CD4-positive, alpha-beta T cell (primary cell): ENCODE measurements around the gene RTN4RL2. TPM values are rescaled to one million over a fixed set of nuclear protein-coding genes. Genes with fewer than 3 reads are reported as not detected.

Source experiments
- ATAC-seq: fragments of 200-7000 bp; cut with Tn5 transposase; one replicate; pipeline ENCODE4 v1.10.0; 2022; ENCODE audit warnings: mild to moderate bottlenecking; ENCODE audit not compliant: poor library complexity
- CTCF ChIA-PET: fragments of 350-600 bp; sonication (Branson Sonifier 250); formaldehyde crosslinking; loops from one replicate; lab custom pipeline; 2021; ENCODE audit warnings: antibody characterized with exemption, inconsistent platforms; lab: Charles Lee
- POLR2A ChIA-PET: fragments of 350-600 bp; sonication (Branson Sonifier 250); formaldehyde crosslinking; loops from one replicate; lab custom pipeline; 2021; ENCODE audit warnings: antibody characterized with exemption, inconsistent platforms; lab: Charles Lee
- DNase-seq, 14 experiments: peaks; one replicate each; pipeline ENCODE4 v3.0.0-alpha.2; 2013 to 2020; ENCODE audit warnings: mixed read lengths in 2 of 14
- H3K27ac ChIP-seq, 2 donors: one replicate each; pipeline versions ENCODE4 v1.5.1 to v1.7.0; 2013; ENCODE audit warnings: low read length in 2 of 2, low read depth in 1 of 2, mild to moderate bottlenecking in 1 of 2
- H3K27me3 ChIP-seq, 2 experiments: 1 replicate in 1 of 2; 2 replicates in 1 of 2; pipeline versions ENCODE4 v1.6.1 to v1.7.0; 2013; ENCODE audit warnings: low read length in 2 of 2, control low read depth in 1 of 2, mild to moderate bottlenecking in 1 of 2, moderate library complexity in 1 of 2; ENCODE audit not compliant: insufficient read depth in 2 of 2, control insufficient read depth in 1 of 2
- H3K36me3 ChIP-seq: one replicate; pipeline ENCODE4 v1.6.1; 2013; ENCODE audit warnings: low read length, control low read depth; ENCODE audit not compliant: insufficient read depth
- H3K4me1 ChIP-seq: one replicate; pipeline ENCODE4 v1.6.1; 2013; ENCODE audit warnings: low read length, control low read depth; ENCODE audit not compliant: insufficient read depth
- H3K4me3 ChIP-seq: one replicate; pipeline ENCODE4 v1.5.1; 2013; ENCODE audit warnings: mild to moderate bottlenecking, low read length, moderate library complexity
- H3K9me3 ChIP-seq, 2 experiments: 1 replicate in 1 of 2; 2 replicates in 1 of 2; pipeline versions ENCODE4 v1.6.1 to v1.7.0; 2013; ENCODE audit warnings: low read length in 2 of 2, mild to moderate bottlenecking in 2 of 2, control low read depth in 1 of 2, moderate library complexity in 1 of 2; ENCODE audit not compliant: control insufficient read depth in 1 of 2, insufficient read depth in 1 of 2
- H3K27ac Mint-ChIP-seq: one replicate; pipeline ENCODE4 v1.8.0; 2020; ENCODE audit warnings: mixed read lengths
- H3K27me3 Mint-ChIP-seq: one replicate; pipeline ENCODE4 v1.8.0; 2021; ENCODE audit warnings: mixed read lengths
- H3K36me3 Mint-ChIP-seq: one replicate; pipeline ENCODE4 v1.8.0; 2021; ENCODE audit warnings: low read depth, mixed read lengths
- H3K4me1 Mint-ChIP-seq: one replicate; pipeline ENCODE4 v1.8.0; 2021; ENCODE audit warnings: low read depth, mixed read lengths
- H3K4me3 Mint-ChIP-seq: one replicate; pipeline ENCODE4 v1.8.0; 2020; ENCODE audit warnings: mild to moderate bottlenecking, mixed read lengths
- H3K9me3 Mint-ChIP-seq: one replicate; pipeline ENCODE4 v1.8.0; 2020; ENCODE audit warnings: mixed read lengths
- intact Hi-C, 2 experiments: fragments of 100-400 bp; cut with DNase I in 1 of 2; cut with micrococcal nuclease in 1 of 2; formaldehyde crosslinking; loops; one replicate each; pipeline versions ENCODE4 v1.15.1 to v1.9.0; 2023 to 2025; cut with DNase I, micrococcal nuclease
- total RNA-seq, 174 experiments: library from RNA in 2 of 174; stranded (reverse) in 2 of 174; gene quantifications; one replicate each; pipeline ENCODE4 v1.2.3 and lab custom pipeline; 2021 to 2026
- TF ChIP-seq, protein P1 (sequence below): fragments of 200-600 bp; IDR thresholded peaks from one replicate; pipeline ENCODE4 v1.8.0; 2022; ENCODE audit warnings: antibody characterized with exemption, mild to moderate bottlenecking

The RTN4RL2 gene
- total RNA-seq, 2 experiments from 2014 or later = 0.17 to 0.19 TPM

DNA sequence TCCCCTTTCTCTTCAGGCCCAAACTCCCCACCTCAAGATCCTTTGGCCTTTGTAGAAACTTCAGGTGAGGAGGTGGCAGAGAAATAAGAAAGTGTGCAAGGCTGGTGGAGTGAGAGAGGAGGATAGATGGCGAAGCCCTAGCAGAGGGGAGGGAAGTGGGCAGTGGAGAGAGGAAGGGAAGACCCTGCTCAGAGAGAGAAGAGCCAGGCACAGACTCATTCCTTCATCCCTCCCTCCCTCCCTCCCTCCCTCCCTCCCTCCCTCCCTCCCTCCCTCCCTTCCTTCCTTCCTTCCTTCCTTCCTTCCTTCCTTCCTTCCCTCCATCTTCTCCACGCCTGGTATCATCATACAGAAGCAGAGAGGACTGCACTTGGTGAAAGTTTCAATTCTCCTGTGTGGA lies 21.0 kb downstream of the RTN4RL2 start:
- peaks cover 20% of the 10 kb centered on the region for H3K4me1 ChIP-seq
- intact Hi-C loops = loop anchor here (2.0 kb wide), 3 partner anchors 23 to 135 kb away; no protein-coding TSS in a partner anchor
- no peak overlapping the region for H3K27ac ChIP-seq
- DNase-seq (no peak), ATAC-seq (no peak)
- Mint-ChIP-seq H3K4me1 (peaks cover 12% of the 10 kb centered on the region), H3K27ac (no peak overlapping the region), H3K27me3 (peaks cover 20% of the 10 kb centered on the region), H3K9me3 (no peaks in the 10 kb centered on the region), H3K36me3 (peaks cover 15% of the 10 kb centered on the region), H3K4me3 (no peak overlapping the region)
- ChIA-PET POLR2A (no interaction called here), CTCF (interaction anchor here (1.0 to 1.4 kb wide), 3 partner anchors 12 to 45 kb away, joined by 3 to 4 read pairs (median 3); no protein-coding TSS in a partner anchor)
- H3K36me3 ChIP-seq = peaks cover 16% of the 10 kb centered on the region
- peaks cover 20% of the 10 kb centered on the region in 2 experiments for H3K27me3 ChIP-seq
- no peak overlapping the region for H3K4me3 ChIP-seq
- TF ChIP-seq, protein P1, sequence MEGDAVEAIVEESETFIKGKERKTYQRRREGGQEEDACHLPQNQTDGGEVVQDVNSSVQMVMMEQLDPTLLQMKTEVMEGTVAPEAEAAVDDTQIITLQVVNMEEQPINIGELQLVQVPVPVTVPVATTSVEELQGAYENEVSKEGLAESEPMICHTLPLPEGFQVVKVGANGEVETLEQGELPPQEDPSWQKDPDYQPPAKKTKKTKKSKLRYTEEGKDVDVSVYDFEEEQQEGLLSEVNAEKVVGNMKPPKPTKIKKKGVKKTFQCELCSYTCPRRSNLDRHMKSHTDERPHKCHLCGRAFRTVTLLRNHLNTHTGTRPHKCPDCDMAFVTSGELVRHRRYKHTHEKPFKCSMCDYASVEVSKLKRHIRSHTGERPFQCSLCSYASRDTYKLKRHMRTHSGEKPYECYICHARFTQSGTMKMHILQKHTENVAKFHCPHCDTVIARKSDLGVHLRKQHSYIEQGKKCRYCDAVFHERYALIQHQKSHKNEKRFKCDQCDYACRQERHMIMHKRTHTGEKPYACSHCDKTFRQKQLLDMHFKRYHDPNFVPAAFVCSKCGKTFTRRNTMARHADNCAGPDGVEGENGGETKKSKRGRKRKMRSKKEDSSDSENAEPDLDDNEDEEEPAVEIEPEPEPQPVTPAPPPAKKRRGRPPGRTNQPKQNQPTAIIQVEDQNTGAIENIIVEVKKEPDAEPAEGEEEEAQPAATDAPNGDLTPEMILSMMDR = no peak
- no peaks in the 10 kb centered on the region for H3K9me3 ChIP-seq

DNA sequence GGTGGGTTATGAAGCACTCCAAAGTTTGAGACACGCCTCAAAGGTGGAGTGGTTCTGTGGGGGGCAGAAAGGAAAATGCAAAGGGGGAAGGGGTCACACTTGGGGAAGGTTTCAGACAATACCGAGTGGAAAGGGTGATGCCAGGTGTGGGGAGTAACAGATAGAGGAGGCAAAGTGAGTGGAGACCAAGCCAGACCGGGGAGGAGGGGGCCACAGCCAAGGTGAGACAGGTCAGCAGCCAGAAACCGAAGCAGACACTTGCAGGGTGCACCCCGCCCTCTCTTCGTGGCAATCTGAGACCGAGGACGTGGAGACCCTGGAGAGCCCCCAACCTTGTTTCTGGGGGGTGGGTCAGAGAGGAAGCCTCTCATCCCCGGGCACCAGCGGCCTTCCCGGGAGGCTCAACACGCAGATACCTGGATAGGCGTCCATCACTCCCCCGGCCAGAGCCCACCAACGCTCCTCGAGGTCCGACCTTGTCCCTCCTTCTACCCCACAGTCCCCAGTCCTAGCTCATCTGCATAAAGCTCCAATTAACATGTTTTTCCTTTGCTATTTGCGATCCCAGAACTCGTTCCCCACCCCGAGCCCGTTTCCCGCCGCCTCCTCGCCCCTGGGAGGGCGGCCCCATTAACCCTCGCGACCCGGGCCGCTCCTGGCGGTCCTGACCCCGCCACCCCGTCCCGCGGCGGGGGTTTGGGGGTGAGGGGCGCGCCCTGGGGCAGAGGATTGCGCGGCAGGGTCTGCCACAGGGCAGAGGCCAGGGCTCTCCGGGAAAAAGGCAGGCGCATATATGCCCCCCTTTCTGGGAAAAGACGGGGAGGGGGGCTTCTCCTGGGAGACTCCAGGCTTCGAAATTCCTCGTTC lies 21.8 kb downstream of the RTN4RL2 start:
- peaks cover 16% of the 10 kb centered on the region for H3K36me3 ChIP-seq
- intact Hi-C loops = loop anchor here (2.0 kb wide), 3 partner anchors 23 to 135 kb away; no protein-coding TSS in a partner anchor
- Mint-ChIP-seq H3K4me1 (peaks cover 12% of the 10 kb centered on the region), H3K9me3 (no peaks in the 10 kb centered on the region), H3K27ac (no peak overlapping the region), H3K4me3 (peak overlapping the region; percentile 30), H3K27me3 (peaks cover 20% of the 10 kb centered on the region), H3K36me3 (peaks cover 15% of the 10 kb centered on the region)
- ChIA-PET CTCF (interaction anchor here (0.8 to 3.4 kb wide), 3 partner anchors 10 to 25 kb away, joined by 3 to 24 read pairs (median 4); no protein-coding TSS in a partner anchor), POLR2A (no interaction called here)
- H3K27me3 ChIP-seq = peaks cover 16 to 20% of the 10 kb centered on the region in 2 experiments
- H3K9me3 ChIP-seq = no peaks in the 10 kb centered on the region
- TF ChIP-seq, protein P1 = no peak
- H3K27ac ChIP-seq = no peak overlapping the region
- no peak for ATAC-seq
- peaks cover 13% of the 10 kb centered on the region for H3K4me1 ChIP-seq
- peak overlapping the region; percentile 42 for H3K4me3 ChIP-seq
- DNase-seq = no peak

DNA sequence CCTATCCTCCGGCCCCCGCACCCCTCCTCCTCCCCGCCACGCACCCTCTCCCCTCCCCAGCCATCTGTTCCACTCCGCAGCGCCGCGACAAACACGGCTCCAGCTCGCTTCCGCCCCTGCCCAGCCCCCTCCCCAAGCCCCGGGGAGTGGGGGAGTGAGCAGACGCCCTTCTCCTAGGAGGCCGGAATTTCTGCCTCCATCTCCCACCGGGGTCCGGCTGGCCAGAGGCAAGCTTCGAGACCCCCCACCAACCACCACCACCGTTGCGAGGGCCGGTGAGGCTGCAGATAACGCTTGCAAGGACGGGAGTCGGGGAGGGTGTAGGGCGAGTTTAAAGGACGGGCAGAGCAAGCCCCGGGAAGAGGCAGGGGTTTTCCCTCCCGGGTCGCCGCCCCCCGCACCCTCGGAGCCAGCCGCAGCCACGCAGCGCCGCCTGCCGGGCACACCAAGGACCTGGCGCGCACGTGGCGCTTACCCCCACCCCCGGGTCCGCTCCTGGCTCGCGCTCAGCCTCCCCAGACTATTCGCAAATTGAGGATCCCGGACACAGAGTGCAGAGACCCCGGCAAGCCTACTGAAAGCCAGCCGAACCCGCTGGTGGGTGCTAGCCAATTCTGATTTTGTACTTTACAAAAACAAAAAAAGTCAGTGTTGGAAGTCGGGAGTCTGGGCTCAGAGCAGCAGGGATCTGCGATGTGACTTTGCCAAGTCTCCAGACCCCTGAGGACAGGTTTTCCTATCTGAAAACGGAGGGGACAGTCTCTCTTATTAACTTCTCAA lies 22.6 kb downstream of the RTN4RL2 start:
- intact Hi-C loops = loop anchor here in 1 of 2 experiments (1.0 kb wide), 1 partner anchor 26 kb away; no protein-coding TSS in a partner anchor
- H3K9me3 Mint-ChIP-seq = no peaks in the 10 kb centered on the region
- no peak overlapping the region for H3K27ac Mint-ChIP-seq
- peaks cover 20% of the 10 kb centered on the region for H3K27me3 Mint-ChIP-seq
- peaks cover 24% of the 10 kb centered on the region for H3K36me3 Mint-ChIP-seq
- Histone ChIP-seq H3K4me3 (peak overlapping the region; percentile 42), H3K27ac (no peak overlapping the region), H3K9me3 (no peaks in the 10 kb centered on the region), H3K4me1 (peaks cover 13% of the 10 kb centered on the region), H3K27me3 (peaks cover 16 to 20% of the 10 kb centered on the region in 2 experiments), H3K36me3 (peaks cover 20% of the 10 kb centered on the region)
- ChIA-PET POLR2A (no interaction called here), CTCF (interaction anchor here (0.8 to 3.4 kb wide), 3 partner anchors 9 to 25 kb away, joined by 3 to 24 read pairs (median 10); no protein-coding TSS in a partner anchor)
- H3K4me3 Mint-ChIP-seq = peak overlapping the region; percentile 11
- TF ChIP-seq, protein P1 = peak; percentile 73
- DNase-seq = peak in 13 of 14 experiments; percentile 30 to 81 (median 44)
- peaks cover 12% of the 10 kb centered on the region for H3K4me1 Mint-ChIP-seq
- ATAC-seq = peak; percentile 75
